ENCODE results near the gene CABP7. TPM values are rescaled to one million over a fixed set of nuclear protein-coding genes. Genes with fewer than 3 reads are reported as not detected.

CABP7 gene
- total RNA-seq, 1 donor from 2014 or later: not detected

DNA sequence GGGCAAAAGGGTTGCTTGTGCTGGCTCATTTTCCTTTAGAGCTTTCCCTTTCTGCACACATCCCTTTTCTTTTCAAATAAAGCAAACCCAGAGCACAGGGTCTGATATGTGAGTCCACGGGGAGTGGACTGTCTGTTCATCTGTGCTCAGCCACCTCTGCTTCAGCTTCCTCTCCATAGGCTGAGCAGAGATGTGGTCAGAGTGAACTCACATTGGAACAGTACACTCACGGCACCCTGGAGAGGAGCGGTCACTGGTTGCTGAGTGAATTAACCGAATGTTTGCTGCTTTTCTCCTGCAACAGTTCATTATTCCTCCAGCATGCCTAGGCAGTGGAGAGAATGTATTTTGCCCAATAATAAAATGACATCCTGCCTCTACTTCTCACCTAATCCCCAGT, 36.3 kb upstream of the CABP7 start:
- peaks cover 62% of the 10 kb centered on the region for H3K36me3 ChIP-seq

GRCh38 chr22:29684244-29684643, 35.6 kb upstream of the CABP7 start:
- no peaks in the 10 kb centered on the region for H3K27me3 ChIP-seq
- H3K4me3 ChIP-seq: no peak overlapping the region
- peaks cover 55% of the 10 kb centered on the region for H3K36me3 ChIP-seq
- intact Hi-C loops (cut with DNase I): no loop called here
- TF ChIP-seq, protein P1, sequence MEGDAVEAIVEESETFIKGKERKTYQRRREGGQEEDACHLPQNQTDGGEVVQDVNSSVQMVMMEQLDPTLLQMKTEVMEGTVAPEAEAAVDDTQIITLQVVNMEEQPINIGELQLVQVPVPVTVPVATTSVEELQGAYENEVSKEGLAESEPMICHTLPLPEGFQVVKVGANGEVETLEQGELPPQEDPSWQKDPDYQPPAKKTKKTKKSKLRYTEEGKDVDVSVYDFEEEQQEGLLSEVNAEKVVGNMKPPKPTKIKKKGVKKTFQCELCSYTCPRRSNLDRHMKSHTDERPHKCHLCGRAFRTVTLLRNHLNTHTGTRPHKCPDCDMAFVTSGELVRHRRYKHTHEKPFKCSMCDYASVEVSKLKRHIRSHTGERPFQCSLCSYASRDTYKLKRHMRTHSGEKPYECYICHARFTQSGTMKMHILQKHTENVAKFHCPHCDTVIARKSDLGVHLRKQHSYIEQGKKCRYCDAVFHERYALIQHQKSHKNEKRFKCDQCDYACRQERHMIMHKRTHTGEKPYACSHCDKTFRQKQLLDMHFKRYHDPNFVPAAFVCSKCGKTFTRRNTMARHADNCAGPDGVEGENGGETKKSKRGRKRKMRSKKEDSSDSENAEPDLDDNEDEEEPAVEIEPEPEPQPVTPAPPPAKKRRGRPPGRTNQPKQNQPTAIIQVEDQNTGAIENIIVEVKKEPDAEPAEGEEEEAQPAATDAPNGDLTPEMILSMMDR (IDR thresholded peaks at IDR 0.05): no peak
- no peaks in the 10 kb centered on the region for H3K9me3 ChIP-seq
- no peak for ATAC-seq
- DNase-seq: no peak
- no peaks in the 10 kb centered on the region for H3K4me1 ChIP-seq
- no peak overlapping the region for H3K27ac ChIP-seq

More for the DNA sequence above, 36.3 kb upstream of the CABP7 start:
- ATAC-seq: no peak
- TF ChIP-seq, protein P1 (IDR thresholded peaks at IDR 0.05): no peak
- H3K27me3 ChIP-seq: no peaks in the 10 kb centered on the region
- no peaks in the 10 kb centered on the region for H3K9me3 ChIP-seq
- H3K27ac ChIP-seq: no peak overlapping the region
- no peak overlapping the region for H3K4me3 ChIP-seq
- H3K4me1 ChIP-seq: no peaks in the 10 kb centered on the region
- DNase-seq: no peak
- intact Hi-C loops (cut with DNase I): no loop called here

DNA sequence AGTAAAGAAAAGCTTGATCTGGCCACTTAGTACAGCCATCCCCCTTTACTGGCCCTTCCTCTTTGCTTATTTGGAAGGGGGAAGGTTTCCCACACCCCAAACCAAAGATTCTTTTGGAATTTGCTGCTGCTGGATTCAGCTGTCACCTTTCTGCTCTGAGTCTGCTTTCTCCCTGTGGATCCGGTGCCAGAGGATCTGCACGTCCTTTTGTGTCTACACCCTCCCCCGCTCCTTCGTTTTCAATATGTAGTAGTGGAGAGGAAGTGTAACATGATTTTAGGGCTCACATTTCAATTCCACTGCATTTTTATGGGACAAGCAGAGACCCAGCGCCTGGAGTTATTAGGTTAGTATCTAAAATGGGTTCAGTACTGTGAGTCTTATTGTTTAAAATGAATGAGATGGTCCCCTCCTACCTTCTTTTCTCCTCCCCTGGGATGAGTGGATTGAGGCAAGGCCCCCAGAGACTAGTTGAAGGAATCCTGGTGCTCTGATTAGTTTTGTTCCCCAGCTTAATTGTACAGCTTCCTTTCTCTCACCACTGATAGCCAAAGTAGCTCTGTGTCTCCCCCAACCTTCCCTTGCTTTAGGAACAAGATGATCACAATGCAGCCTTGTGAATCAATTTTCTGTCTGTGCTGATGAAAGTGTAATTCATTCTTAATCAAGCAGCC, 30.5 kb upstream of the CABP7 start:
- intact Hi-C loops (cut with DNase I): no loop called here
- H3K36me3 ChIP-seq: peaks cover 29% of the 10 kb centered on the region
- ATAC-seq: no peak

GRCh38 chr22:29689880-29690213, 30.0 kb upstream of the CABP7 start:
- no peaks in the 10 kb centered on the region for H3K27me3 ChIP-seq
- no peak overlapping the region for H3K27ac ChIP-seq
- H3K4me1 ChIP-seq: no peaks in the 10 kb centered on the region
- ATAC-seq (peak; percentile 74), DNase-seq (peak; percentile 78)
- H3K36me3 ChIP-seq: peaks cover 31% of the 10 kb centered on the region
- H3K9me3 ChIP-seq: no peaks in the 10 kb centered on the region
- TF ChIP-seq, protein P1 (IDR thresholded peaks at IDR 0.05): peak; percentile 67
- intact Hi-C loops (cut with DNase I): no loop called here
- H3K4me3 ChIP-seq: no peak overlapping the region

More for the DNA sequence above, 30.5 kb upstream of the CABP7 start:
- Histone ChIP-seq H3K4me1 (no peaks in the 10 kb centered on the region), H3K9me3 (no peaks in the 10 kb centered on the region), H3K27ac (no peak overlapping the region), H3K4me3 (no peak overlapping the region), H3K27me3 (no peaks in the 10 kb centered on the region)
- TF ChIP-seq, protein P1 (IDR thresholded peaks at IDR 0.05): no peak
- DNase-seq: no peak

GRCh38 chr22:29690476-29690875, 29.3 kb upstream of the CABP7 start:
- H3K27me3 ChIP-seq: no peaks in the 10 kb centered on the region
- peaks cover 32% of the 10 kb centered on the region for H3K36me3 ChIP-seq
- TF ChIP-seq, protein P1 (IDR thresholded peaks at IDR 0.05): no peak
- no peak for DNase-seq
- intact Hi-C loops (cut with DNase I): no loop called here
- no peaks in the 10 kb centered on the region for H3K4me1 ChIP-seq
- H3K4me3 ChIP-seq: no peak overlapping the region
- ATAC-seq: no peak
- H3K9me3 ChIP-seq: no peaks in the 10 kb centered on the region
- no peak overlapping the region for H3K27ac ChIP-seq

All from upper lobe of right lung (tissue), 1 donor.